ENCODE results near the gene ADAMTS14. TPM values are rescaled to one million over a fixed set of nuclear protein-coding genes. Genes with fewer than 3 reads are reported as not detected.

ADAMTS14 gene
- total RNA-seq, 1 donor: 0.86 TPM

- DNase-seq (ENCODE audit: low read depth): peak; percentile 94
- no peak for TF ChIP-seq CTCF (IDR thresholded peaks at IDR 0.05; ENCODE audit: insufficient read depth, low read depth, low read length)
- H3K4me3 ChIP-seq (ENCODE audit: low read depth, low read length): no peak overlapping the region
Observed at GRCh38 chr10:70652761-70653657, 19.3 kb upstream of the ADAMTS14 start.

GRCh38 chr10:70655316-70655715 is 17.0 kb upstream of the ADAMTS14 start:
- TF ChIP-seq CTCF (IDR thresholded peaks at IDR 0.05; ENCODE audit: insufficient read depth, low read depth, low read length): no peak
- no peak overlapping the region for H3K4me3 ChIP-seq (ENCODE audit: low read depth, low read length)
- no peak for DNase-seq (ENCODE audit: low read depth)

DNA sequence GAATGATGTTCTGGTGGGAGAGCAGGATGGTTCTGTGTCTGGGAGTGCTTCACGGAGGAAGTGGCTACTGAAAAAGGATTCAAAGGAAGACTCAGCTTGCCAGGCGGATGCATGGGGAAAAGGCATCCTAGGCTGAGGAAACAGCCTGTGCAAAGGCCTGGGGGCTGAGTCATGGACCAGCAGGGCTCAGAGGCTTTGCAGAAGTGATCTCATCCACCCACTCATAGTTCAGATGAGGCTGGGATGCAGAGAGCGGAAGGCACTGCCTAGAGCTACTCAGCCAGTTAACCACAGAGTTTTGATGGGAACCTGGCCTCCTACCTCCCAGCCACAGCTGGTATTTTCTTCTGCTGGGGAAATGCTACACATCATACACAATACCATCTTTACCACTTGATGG is 15.8 kb upstream of the ADAMTS14 start:
- no peak for TF ChIP-seq CTCF (IDR thresholded peaks at IDR 0.05; ENCODE audit: insufficient read depth, low read depth, low read length)
- no peak overlapping the region for H3K4me3 ChIP-seq (ENCODE audit: low read depth, low read length)
- DNase-seq (ENCODE audit: low read depth): peak; percentile 94

DNA sequence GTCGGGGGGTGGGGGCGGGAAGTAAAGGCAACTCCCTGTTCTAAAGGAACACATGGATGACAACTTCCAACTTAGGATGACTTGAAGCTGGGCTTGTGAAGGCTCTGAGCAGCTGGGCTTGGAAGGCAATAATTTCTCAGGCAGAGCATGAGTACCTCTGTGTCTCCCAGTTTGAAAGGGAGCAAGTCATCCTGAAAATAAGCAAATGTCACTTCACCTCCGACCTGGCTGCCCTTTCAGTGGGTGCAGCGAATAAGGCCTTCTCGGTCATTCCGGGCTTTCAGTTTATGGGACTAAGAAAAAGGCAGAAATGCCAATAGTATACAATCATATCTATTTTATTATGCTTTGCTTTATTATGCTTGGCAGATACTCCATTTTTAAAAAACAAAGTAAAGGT is 15.3 kb upstream of the ADAMTS14 start:
- no peak overlapping the region for H3K4me3 ChIP-seq (ENCODE audit: low read depth, low read length)
- DNase-seq (ENCODE audit: low read depth): no peak
- TF ChIP-seq CTCF (IDR thresholded peaks at IDR 0.05; ENCODE audit: insufficient read depth, low read depth, low read length): no peak

GRCh38 chr10:70658582-70659136 is 13.6 kb upstream of the ADAMTS14 start:
- no peak for TF ChIP-seq CTCF (IDR thresholded peaks at IDR 0.05; ENCODE audit: insufficient read depth, low read depth, low read length)
- no peak for DNase-seq (ENCODE audit: low read depth)
- no peak overlapping the region for H3K4me3 ChIP-seq (ENCODE audit: low read depth, low read length)

GRCh38 chr10:70659306-70659705 is 13.0 kb upstream of the ADAMTS14 start:
- no peak for TF ChIP-seq CTCF (IDR thresholded peaks at IDR 0.05; ENCODE audit: insufficient read depth, low read depth, low read length)
- no peak overlapping the region for H3K4me3 ChIP-seq (ENCODE audit: low read depth, low read length)
- peak; percentile 20 for DNase-seq (ENCODE audit: low read depth)

Measured in fibroblast of villous mesenchyme (primary cell).